Measurements from ENCODE around the gene HID1.

Gene HID1

GRCh38 chr17:74972107-74972972, at the start of gene HID1:
Gene HID1, minus strand, starts transcription at chr17:74972759. Its CDS starts 103 bp downstream, at chr17:74972656.
- peak; percentile 37 for DNase-seq (ENCODE audit: low read depth)
- no peak for TF ChIP-seq CTCF (IDR thresholded peaks at IDR 0.05; ENCODE audit: insufficient read depth, low read depth, low read length, missing control alignments)
- H3K4me3 ChIP-seq (ENCODE audit: low read depth, low read length), result peak within 1 kb of the TSS; percentile 35; the same call in 1 of the 2 replicates

- H3K4me3 ChIP-seq (ENCODE audit: low read depth, low read length), result no peak overlapping the region
- no peak for DNase-seq (ENCODE audit: low read depth)
- TF ChIP-seq CTCF (IDR thresholded peaks at IDR 0.05; ENCODE audit: insufficient read depth, low read depth, low read length, missing control alignments), result no peak
Observed at GRCh38 chr17:75020331-75021110, 48.0 kb upstream of the HID1 start.

- TF ChIP-seq CTCF (IDR thresholded peaks at IDR 0.05; ENCODE audit: insufficient read depth, low read depth, low read length, missing control alignments), result no peak
- H3K4me3 ChIP-seq (ENCODE audit: low read depth, low read length), result no peak overlapping the region
- DNase-seq (ENCODE audit: low read depth), result no peak
Observed at GRCh38 chr17:75019710-75020109, 47.2 kb upstream of the HID1 start.

- H3K4me3 ChIP-seq (ENCODE audit: low read depth, low read length), result no peak overlapping the region
- DNase-seq (ENCODE audit: low read depth), result no peak
- TF ChIP-seq CTCF (IDR thresholded peaks at IDR 0.05; ENCODE audit: insufficient read depth, low read depth, low read length, missing control alignments), result no peak
Observed at GRCh38 chr17:75019146-75019545, 46.6 kb upstream of the HID1 start.

- no peak for TF ChIP-seq CTCF (IDR thresholded peaks at IDR 0.05; ENCODE audit: insufficient read depth, low read depth, low read length, missing control alignments)
- H3K4me3 ChIP-seq (ENCODE audit: low read depth, low read length), result peak overlapping the region; percentile 97
- DNase-seq (ENCODE audit: low read depth), result no peak
Observed at GRCh38 chr17:75013092-75013559, 40.6 kb upstream of the HID1 start.

GRCh38 chr17:75012346-75013091, 40.0 kb upstream of the HID1 start, which contains the start of gene MRPL58:
Gene MRPL58, plus strand, starts transcription at chr17:75012670. Its CDS starts 17 bp downstream, at chr17:75012687.
- TF ChIP-seq CTCF (IDR thresholded peaks at IDR 0.05; ENCODE audit: insufficient read depth, low read depth, low read length, missing control alignments), result peak; percentile 46
- H3K4me3 ChIP-seq (ENCODE audit: low read depth, low read length), result peak within 1 kb of the TSS; percentile 97
- DNase-seq (ENCODE audit: low read depth), result peak; percentile 94

All from GM12865 (cell line).